ENCODE measurements around the gene FHIT.
"Not testable (repeated sequence)": the region's sequence is repeated elsewhere in the genome, so short reads cannot be mapped to it uniquely, and the experiment has no call there.

Gene FHIT

DNA sequence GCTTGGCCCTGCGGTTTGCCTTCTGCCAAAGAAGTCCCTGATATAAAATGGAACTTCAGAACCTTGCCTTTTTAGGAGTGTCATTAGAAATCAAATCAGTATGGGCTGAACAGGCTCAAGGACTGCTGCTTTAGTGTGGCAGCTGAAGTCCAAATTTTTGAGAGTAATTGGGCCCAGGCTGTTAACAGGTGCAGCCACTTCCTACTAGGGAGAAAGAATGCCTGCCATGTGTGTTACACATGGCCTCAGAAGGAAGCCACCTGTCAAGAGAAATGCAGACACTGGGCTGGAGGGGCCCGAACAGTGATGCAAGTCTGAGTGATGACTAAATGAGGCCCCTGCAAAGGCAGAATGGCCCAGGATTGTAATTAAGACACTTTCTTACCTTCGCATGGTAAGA is 1414.7 kb downstream of the FHIT start:
- no peak for DNase-seq (ENCODE audit: low read depth, low spot score)

DNA sequence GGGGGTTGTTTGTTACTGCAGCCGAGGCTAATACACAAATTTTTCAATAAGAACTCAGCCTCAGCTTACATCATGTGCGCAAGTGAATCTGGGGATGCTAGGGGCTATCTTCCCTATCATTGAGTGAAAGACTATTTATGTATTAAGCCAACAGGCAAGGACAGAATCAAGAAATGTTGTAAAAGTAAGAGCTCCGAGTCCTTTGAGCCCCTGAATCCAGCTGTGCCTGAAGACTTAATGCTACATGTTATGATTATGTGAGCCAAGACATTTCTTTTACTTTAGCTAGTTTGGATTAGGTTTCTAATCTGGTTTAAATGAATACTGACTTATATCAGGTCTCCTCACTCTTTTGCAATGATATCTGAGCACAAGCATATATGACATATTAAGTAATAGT is 1418.5 kb downstream of the FHIT start:
- DNase-seq (ENCODE audit: low read depth, low spot score): no peak

DNA sequence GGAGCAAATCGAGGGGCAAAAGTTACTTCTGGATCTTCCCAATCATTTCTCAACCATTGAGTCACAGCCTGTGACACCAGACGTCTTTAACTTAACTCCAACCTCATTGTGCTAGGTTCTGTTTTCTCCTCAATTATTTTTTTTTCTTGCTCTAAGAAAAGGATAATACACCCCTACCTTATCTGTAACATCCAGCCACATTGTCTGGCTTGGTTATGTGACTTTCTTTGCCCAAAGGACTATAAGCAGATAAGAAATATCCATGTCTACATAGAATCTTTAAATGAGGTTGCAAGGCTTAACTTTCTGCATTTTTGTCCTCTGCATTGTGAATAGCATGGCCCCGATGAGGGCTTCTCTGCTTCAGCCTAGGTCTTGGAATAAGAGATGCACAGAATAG is 1419.0 kb downstream of the FHIT start:
- no peak for DNase-seq (ENCODE audit: low read depth, low spot score)

DNA sequence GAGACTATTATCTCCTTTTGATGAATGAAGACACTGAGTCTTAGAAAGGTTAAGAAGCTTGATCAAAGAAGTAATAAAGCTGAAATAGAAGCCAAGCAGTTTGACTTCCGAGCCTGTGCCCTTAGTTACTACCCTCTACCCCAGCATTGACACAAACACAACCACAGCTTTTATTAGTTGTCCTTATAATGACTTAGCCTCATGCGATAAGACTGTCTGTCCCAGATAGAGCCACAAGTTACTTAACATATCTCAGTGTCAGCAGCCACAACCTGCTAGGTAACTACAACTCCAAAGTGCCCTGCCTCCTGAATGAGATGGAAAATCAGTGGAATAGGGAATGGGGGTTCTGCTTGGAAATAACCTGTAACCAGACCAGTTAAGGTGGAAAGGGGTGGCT is 1419.9 kb downstream of the FHIT start:
- DNase-seq (ENCODE audit: low read depth, low spot score): no peak

DNA sequence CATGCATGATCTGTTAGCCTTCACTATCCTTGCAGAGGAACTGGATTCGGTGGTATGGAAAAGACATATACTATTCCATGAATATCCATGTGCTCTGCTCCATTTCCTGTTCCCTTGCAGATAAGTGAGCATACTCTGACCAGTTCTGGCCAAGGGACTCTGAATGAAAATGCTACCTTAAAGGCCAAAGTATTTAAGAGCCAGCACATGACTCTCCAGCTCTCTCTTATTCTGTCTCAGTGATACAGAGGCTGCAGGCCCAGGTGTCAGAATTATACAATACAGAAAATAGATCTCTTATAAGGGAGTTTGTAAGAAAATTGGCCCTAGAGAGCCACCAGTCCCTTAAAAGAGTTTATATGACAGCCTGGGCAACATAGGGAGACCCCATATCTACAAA is 1421.7 kb downstream of the FHIT start:
- DNase-seq (ENCODE audit: low read depth, low spot score): no peak

DNA sequence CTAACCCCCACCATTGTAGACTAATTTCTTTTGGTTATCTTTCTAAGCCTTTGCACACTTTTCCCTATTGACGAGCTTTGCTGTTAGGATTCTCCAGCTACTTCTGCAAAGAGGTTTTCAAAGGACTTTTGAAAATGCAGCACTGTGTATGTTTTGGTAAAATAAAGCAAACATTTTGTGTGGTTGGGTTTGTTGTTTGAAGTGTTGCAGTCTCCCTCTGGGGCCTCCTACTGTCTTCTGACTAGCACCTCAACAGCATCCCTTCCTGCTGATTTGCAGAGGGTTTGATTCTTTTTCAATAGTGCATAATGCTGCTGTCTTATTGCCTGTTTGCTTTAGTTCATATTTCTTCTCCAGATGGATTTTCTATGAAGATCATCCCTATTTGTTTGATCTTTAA is 1426.4 kb downstream of the FHIT start:
- DNase-seq (ENCODE audit: low read depth, low spot score): no peak

DNA sequence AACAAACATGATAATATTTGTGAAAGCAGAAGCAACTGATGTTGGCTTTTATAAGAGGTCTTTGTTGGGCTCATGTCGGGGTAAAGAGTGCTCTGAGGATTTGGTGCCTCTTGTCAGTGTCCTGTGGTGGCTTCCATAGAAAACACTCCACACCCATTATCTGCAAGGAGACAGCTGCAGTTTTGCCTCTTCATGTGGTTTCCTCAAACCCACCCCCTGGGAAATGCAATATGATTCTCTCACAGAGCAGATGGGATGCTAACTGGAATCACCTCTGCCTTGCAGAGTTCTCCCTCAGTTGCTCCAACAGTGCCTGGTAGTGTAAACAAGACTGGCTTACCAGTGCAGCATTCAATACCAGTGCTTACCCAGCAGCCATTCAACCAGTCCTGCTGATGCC is 1430.0 kb downstream of the FHIT start:
- no peak for DNase-seq (ENCODE audit: low read depth, low spot score)

DNA sequence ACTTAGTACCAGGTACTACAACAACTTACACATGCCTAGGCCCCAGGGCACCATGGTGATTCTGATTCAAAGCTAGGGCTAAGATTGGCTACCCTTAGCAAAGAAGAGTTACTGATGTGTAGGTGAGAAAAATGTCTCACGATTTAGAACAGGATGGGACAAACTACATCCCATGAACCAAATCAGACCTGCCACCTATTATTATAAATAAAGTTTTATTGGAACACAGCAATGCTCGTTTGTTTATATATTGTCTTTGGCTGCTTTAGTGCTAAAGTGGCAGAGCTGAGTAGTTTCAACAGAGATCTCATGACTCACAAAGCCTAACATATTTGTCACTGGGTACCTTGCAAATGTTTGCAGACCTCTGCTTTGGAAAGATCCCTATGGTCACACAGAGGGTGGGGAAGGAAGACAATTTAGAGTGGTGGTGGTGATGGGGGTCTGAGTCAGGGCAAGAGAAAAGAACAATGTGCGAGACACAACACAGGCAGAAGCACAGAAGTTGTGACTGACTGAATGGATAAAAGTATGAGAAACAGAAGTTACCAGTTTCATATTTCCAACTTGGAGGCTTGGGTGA is 1430.8 kb downstream of the FHIT start:
- DNase-seq (ENCODE audit: low read depth, low spot score): no peak

DNA sequence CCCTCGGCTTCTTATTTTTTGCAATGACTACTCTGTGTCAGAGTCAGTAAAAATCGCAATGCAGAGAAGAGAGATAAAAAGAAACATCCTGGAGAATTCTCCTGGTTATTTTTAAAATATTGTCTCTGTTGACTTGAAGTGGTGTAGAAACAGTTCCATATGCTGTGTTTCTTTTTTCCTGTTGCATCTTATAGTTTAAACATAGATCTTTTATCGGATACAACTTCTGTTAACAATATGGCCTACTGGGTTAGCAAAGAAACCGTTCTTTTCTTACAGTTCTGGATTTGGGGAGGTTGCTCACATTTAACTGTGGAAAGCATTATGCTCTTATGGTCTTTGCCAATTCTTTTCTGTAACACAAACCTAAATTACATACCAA is 1432.3 kb downstream of the FHIT start:
- no peak for DNase-seq (ENCODE audit: low read depth, low spot score)

DNA sequence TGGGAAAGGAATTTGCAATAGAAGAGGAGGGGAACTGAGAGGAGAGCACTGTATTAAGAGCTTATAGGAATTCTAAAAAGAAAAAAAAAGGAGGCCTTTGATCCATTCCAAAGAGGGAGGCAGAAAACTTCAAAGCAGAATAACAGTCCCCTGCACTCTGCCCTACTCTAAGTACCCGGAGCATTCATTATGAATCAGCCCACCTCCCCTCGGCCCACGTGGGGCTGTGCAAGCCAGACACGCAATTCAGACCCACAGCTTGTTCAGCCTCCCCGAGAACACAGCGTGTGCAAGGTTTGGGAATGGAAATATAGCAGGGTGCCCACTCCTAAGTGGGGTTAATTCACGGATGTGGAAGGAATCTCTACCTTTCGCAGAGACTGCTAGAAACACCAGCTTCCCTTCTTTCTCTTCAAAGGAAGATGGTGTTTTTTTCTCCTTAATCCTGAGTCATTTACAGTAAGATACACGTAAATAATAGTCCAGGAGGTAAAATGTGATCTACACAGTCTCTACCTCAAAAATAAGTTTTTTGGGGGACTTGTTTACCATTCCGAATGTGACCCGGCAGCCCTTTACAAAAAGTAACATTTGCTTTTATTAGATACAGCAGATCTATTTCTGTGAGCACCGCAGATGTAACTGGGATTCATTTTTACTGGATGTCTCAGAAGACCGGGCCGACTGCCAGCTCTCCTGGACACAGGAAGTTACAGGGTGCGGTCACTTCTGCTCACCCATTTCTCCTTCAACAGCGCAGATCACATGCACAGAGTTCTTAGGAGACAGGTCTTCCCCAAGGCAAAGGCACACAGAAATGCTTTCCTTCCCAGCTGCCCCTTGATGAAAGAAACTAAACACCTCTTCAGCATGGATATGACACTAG is 1433.0 kb downstream of the FHIT start:
- DNase-seq (ENCODE audit: low read depth, low spot score): peak; percentile 80

DNA sequence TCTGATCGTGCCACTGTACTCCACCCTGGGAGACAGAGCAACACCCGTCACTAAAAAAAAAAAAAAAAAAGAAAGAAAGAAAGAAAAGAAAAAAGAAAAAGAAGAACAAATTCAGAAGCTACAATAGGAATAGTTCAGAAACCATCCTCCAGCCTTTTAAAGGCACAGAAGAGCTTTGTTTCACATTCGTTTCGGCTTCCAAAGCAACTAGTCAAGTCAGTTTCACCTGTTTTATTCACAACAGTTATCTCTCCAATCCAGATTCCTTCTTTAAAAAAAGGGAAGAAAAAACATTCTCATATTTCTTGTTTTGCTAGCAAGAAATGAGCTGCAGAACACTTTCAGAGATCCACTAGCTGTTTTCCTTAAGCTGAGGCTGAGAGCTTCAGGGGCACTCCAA is 1433.7 kb downstream of the FHIT start:
- no peak for DNase-seq (ENCODE audit: low read depth, low spot score)

DNA sequence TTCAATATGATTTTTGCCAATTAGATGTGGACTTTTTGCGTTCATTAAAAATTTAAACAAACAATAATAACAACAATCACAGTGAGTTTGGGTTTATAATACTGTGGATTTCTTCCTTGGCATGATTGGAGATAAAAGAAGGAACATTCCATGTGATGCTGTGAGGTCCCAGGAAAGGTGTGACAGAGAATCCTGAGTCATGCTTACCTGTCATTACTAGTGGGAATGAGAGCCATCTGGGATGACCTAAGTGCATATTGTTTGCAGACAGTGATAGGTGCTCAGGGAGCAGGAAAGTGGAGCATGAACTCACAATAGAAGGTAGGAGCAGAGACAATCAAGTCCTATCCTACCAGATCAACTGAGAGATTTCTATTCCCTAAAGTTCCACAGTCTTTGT is 1434.9 kb downstream of the FHIT start:
- no peak for DNase-seq (ENCODE audit: low read depth, low spot score)

DNA sequence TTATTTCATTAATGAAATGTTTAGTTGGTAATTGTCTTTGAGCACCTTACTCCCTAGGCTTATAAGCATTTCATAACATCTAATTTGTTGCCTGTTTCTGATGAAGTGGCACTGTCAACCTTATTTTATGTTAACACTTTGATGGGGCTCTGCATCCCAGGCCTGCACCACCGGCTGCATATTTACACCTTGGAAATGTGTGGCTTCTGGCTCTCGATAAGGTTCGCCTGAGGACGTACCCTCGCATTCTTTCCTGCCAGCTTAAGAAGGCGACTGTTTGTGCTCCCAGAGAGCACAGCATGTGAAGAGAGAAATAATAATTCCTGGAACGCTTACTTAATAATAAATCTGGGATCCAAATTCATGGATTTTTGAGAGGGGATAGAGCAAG is 1438.1 kb downstream of the FHIT start:
- DNase-seq (ENCODE audit: low read depth, low spot score): no peak

DNA sequence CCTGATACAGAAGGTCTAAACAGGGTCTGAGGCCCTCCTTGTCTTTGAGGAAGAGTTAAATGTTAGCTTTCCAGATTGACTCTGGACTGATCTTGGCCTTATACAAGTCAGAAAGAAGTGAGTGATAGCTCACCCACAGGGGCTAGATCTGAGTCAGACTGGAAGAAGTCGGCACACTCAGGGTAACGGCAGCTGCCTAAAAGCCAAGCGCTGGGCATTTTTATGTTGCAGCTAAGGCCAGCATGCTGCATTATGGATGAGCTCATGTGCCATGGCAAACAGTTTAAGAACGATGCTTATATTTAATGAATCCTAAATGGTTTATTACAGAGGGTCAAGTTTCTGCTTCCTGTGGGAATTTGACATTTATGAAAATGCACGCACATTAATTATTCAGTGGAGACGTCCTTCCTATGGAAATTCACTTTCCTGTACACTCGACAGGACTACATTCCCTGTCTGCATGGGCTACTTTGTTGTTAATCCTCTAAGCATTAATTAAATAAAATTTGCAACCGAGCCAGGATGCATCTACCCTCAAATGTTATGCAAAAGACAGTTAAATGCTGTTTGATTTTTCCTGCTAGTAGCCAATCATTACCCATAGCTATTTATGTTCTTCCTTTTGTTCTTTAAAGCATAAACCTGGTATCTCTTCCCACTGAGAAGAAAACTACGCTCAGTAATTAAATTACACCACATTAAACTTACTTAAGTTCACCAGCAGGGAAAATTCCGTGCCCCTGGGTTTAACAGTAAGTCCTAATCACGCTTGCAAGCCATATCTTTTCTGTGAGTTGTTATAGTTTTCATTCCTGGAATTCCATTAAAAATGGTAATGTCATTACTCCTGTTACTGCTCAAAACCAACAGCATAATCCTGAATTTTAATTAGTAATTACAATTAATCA is 1438.8 kb downstream of the FHIT start:
- no peak for DNase-seq (ENCODE audit: low read depth, low spot score)

DNA sequence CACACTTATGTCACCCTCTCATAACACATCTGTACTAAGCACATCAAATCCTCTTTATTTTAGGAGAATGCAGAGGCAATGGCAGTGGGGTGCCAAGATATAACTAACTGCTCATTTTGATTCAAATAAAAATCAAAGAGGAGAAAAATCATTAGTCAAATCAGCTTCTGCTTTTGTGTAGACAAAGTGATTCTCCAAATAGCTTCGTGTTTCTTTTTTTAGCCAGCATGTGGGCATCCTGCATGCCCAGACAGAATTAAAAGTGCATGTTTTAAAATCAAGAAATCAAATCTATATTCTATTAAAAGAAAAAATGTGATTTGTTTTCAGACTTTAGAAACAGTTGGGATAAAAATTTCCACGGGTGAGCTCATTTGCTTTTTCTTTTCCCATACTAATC is 1440.1 kb downstream of the FHIT start:
- no peak for DNase-seq (ENCODE audit: low read depth, low spot score)

DNA sequence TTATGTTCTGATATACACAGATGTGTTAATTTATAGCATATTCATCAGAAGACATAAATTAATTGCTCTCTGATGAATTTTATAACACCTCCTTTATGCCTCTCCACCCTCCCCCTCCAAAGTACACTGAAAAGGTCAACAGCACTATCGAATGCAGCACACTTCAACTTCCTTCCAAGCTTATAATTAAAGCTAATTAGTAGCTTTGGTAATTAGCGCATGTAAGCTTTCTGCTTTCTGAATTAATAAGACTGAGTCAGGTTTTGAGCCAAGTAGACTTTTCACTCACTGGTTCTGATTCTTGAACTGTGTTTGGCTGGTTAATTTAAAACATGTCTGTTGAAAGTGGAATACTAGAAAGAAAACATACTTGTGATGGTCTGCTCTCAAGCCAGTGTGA is 1440.6 kb downstream of the FHIT start:
- DNase-seq (ENCODE audit: low read depth, low spot score): no peak

DNA sequence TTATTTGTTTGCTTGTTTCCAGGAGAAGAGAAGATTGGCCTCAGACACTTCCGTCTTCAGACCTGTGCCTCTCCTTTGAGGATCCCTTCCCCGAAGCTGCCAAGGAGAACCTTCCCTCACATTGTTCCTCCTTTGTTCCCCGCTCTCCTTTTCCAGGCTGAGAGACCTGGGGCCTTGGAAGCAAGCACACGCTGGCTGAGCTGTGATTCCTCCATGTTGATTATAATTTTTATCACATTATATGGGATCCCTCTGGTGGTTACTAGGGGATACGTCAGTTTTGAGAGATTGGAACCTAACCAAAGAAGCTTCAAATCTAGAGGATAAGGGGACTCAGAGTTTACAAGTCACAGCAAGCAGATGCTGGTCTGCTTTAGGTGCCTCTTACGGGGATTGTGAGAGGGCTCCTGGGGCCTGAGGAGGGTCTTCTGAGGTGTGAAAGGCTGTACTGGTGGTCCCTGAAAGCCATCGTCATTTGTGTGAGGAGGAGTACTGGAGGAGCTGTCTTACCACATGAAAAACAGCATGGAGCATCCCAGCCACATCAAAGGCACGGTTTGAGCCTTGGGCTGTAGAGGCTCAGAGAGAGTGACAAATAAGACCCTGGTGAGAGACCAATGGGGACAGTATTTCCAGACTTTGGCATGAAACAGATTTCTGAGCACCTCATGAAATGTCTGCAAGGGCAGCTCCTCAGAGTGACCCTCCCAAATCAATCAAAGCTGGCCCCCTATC is 1441.4 kb downstream of the FHIT start:
- no peak for DNase-seq (ENCODE audit: low read depth, low spot score)

DNA sequence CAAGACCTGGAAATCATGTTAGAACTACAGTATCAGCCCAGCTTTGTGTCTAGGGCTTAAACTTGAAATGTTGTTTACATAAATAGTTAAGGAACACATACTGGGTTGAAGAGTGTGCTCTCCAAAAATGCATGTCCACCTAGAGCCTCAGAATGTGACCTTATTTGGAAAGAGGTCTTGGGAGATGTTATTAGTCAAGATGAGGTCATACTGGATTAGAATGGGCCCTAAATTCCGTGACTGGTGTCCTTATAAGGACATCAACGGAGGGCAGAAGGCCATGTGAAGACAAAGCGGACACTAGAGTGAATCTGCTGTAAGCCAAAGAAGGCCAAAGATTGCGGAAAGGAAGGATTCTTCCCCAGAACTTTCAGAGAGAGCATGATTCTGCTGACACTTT is 1442.2 kb downstream of the FHIT start:
- DNase-seq (ENCODE audit: low read depth, low spot score): no peak

DNA sequence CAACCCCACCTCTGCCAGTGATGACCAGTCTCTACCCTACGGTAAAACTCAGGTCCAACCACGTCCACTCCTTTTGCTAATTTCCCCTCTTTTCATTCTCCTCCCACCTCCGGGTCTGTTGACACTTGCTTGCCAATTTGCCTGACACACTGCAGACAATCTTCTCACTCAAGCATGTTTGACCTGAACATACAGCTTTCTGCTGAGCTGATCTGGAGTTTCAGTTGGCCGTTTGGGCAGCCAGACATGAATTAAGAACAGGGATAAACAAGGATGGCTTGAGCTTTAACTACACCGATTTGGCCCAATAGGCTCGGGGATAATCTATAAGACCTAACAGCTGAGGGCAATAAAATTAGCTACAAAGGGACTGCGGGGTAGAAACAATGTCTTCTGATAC is 1442.8 kb downstream of the FHIT start:
- DNase-seq (ENCODE audit: low read depth, low spot score): no peak

DNA sequence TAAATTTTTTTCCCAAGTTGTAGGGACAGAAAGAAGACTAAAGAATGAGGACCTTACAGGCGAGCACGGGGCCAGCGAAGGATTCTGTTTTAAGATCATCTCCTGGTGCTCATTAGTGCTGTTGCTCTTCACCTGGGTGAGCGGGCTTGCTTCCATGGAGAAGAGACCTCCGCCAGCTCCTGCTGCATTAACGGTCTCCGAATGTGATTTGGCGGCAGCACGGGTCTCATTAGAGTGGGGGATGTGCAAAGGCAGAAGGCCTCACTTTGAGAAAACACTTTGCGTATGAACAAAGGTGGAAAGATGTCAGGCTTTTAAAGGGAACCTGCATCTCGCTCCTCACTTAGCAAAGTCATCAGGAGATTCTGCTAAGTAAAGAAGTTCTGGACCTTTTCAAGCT is 1448.0 kb downstream of the FHIT start:
- DNase-seq (ENCODE audit: low read depth, low spot score): no peak

DNA sequence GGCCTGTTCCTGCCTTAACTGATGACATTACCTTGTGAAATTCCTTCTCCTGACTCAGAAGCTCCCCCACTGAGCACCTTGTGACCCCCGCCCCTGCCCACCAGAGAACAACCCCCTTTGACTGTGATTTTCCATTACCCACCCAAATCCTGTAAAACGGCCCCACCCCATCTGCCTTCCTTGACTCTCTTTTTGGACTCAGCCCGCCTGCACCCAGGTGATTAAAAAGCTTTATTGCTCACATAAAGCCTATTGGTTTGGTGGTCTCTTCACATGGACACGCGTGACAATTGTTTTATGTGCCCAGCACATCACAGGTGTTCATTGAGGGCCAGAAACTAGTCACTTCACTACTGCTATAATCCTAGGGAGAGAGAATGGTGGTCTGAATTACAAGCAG is 1448.8 kb downstream of the FHIT start:
- not testable (repeated sequence) for DNase-seq (ENCODE audit: low read depth, low spot score)

DNA sequence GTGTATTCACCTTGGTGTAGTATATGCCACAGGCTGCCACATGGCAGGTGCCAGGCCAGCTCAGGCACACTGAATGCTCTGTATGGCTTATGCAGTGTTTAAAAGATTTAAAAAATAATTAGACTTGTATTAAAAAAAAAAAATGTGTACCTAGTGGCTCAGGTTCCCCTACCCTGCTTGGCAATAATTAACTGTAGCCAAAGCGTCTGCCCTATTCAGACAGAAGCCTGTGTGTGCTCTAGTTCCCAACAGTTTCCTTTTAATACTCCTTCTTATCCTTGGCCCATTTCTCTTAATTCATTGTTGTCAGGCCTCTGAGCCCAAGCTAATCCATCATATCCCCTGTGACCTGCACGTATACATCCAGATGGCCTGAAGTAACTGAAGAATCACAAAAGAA is 1449.2 kb downstream of the FHIT start:
- DNase-seq (ENCODE audit: low read depth, low spot score): no peak
